ENCODE data around the gene ELFN1.
"Not testable (repeated sequence)": the region's sequence is repeated elsewhere in the genome, so short reads cannot be mapped to it uniquely, and the experiment has no call there.

Gene ELFN1

DNA sequence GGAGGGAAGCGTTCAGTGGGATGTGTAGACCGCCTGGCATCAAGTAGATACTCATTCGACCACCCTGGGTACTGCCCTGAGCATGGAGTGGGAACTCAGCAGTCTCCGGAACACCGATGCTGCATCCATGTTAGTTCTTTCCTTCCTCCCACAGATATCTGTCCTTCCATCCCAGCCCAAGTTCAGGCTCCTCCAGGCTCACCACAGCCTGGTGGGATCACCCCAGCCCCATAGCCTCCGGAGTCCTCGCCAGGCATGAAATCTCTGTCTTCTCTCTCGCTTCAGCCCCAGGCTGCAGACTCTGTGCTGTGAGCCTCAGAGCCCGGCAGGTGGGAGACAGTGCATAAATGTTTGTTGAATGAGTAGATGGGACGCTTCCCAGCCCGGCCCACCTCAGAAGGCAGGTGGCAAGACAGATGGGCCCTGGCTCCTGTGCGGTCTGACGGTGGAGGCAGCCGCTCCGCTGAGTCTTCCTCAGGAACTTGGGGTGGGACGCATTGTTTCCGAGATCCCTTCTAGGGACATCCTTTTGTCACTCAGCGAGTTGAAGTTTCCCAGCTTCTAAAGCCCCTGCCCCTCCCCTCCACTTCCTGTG, 42.9 kb downstream of the ELFN1 start:
- DNase-seq = no peak

DNA sequence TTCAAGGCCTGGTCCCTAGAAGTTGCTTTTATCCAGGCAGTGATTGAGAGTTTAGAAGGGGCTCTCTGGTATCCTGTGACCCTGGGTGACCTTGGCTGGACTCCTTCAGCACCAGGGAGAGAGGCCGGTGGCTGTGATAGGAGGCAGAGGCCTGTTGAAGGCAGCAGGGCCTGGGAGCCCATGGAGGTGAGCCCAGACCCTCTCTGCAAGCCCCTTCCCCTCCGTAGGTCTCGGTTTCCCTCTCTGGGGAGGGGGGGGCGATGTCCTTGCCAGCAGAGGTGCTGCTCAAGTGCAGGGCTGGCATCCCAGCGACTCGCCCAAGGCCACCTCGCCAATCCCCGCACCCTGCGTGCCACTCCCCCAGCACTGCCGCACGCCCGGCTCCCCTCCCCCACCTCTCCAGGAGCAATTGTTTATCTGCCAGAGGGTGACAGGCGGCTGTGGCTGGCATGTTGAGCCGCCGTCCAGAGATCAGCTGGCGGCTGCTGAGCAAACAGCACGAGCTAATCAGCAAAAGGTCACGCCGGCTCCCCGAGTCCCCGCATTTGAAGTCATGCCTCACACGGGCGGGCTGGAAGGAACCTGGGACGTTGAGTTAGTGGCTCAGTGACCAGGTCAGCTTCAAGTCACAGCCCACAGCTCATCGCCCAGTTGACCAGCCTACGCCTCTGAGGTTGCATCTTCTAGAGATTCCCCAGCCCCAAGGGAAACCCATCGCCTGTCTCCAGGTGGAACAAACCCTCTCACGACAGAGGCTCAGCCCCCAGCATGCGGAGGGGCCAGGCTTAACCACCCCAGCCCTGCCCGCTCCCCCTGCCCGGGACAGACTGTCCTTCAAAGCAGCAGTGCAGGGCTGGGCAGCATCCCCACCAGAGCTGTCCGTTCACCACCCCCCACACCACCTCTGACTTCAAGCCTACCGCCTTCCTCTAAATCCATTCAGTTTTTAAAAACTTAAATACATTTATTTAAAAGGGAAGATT, 43.7 kb downstream of the ELFN1 start:
- DNase-seq = no peak

DNA sequence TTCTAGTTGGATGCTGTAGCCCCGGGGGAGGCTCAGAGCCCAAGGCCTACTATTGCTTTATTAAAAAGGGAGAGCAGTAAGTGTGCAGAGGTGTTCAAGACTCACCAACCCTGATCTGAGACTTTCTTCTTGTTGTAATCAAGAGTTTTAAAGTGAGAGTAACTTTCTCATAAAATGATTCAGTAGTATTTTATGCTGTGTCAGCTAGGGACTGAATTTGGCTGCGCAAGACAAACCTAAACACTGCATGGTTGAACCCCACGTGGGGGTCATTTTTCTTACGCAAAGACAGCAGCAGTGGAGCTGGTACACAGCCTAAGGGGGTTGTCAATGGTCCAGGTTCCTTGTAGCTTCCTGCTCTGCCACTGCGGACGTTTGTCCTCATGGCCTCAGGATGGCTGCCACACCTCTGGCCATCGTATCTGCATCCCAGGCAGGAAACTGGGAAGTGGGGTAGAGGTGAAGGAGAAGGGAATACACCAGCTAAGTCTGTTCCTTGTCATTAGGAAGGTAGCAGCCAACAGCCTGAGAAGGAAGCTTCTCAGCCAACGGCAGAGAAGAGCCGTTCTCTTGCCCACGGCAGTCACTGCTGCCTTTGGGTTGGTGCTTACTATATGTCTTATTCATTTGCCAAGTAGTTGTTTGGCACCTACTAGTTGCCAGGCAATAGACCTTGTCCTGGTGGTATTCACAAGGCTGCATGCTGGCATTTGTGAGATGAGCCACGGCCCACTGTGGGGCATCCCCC, 44.7 kb downstream of the ELFN1 start:
- DNase-seq = no peak

DNA sequence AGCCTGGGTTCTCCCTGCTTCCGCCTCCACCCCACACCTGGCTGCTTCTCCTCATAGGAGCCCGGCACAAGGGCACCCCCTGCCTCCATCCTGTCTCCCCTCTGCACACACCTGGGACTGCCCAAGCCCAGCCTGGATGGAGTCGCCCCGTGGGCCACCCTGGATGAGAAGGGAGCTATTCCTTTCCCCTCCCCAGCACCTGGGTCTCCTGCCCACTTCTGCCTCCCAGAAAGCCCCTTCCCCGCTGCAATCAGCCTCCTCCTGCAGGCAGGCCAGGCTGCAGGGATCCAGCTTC, 45.2 kb downstream of the ELFN1 start:
- no peak for DNase-seq

DNA sequence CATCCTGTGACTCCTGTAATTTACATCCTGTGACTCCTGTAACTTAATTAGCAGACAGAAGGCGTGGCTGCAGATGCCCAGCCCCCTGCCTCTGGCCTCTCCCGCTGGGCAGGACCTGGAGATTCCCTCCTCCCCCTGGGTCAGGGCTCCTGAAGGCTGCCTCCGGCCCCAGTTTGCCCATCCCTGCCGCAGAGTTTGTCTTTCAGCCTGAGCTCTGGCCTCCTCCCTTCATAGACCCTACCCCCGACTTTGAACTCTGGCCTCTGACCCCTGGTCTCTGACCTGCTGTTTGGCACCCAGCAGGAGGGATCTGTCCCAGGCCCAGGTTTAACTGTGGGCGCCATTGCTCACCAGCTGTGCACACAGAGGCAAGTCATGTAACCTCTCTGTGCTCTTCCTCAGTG, 45.6 kb downstream of the ELFN1 start:
- DNase-seq = no peak

DNA sequence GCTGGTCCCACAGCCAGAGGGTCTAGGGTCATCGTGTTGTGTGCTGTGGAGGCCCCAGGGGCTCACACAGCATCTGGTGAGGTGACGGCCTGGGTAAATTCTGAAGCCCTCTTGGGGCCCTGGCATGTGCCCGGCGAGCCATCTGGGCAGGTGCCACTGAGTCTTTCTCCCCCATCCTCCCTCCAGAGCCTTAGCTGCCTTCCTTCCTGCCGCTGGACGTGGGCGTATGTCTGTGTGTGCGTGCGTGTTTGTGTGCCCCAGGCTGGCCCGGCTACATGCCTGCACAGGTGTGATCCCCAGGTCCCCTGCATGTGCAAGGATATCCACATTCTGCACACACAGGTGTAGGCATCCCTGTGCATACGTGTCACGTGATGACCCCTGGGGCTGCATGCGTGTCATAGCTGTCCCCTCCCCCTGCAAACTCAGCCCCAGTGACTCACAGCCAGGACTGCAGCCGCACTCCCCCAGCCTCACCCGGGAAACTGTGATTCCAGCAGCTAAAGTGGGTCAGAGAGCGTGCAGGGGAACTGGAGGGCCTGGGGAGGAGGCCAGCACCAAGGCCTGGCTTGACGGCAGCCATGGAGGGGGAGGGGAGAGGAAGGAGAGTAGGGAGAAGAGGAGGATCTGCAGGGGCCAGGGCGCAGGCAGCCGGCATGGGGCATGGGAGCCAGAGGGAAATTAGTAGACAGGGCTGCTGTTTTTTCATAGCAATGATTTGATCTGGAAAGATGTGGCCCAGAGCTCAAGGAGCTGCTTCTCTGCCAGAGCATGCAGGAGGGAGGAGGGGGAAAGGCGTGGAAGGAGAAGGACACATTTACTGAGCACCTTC, 46.4 kb downstream of the ELFN1 start:
- no peak for DNase-seq

DNA sequence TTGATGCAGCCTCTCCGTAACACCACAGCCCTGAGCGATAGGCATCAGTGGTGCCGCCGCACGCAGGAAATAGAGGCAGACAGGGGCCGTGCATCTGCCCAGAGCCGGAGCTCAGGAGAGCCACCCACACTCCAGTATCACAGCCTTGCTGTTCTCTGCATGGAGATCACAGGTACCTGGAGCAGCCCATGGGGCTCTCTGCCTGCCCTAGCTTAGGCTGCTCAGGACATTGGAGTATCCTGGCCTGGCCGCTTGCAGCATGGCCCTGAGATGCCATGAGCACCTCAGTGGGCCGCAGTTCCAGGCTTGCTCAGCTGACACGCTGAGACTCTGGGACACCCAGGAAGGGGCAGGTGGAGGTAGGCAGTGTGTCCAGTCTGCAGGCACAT, 47.0 kb downstream of the ELFN1 start:
- DNase-seq = no peak

DNA sequence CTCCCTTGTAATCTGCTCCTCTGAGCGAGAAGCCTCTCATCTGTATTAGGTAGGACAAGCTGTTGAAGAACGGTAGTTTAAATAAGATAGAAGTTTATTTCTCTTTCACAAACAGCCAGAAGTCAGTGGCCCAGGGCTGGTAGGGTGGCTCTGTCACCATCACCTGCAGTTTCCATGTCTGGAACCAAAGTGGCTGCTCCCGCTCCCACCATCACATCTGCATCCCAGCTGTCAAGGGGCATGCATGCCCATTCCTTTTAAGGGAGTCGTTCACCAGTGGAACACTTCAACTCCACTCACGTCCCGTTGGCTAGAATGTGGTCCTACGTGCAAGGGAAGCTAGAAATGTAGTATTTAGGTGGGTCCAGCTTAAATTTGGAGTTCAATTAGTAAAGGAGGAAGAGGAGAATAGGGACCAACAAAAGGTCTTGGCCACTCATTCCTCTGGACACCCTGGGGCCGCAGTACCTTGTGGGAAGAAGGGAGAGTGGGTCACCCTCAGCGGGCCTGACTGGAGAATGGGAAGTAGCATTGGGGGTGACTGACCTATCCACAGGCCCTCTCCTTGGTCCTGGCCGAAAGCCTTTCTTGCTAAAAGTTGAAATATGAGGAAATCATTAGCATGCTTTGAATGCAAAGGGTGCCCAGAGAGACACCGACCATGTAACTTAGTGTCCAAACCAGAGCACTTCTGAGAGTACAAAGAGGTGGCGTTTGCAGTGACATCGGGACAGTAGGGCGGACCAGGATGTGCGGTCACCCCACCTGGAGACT, 48.0 kb downstream of the ELFN1 start:
- no peak for DNase-seq

DNA sequence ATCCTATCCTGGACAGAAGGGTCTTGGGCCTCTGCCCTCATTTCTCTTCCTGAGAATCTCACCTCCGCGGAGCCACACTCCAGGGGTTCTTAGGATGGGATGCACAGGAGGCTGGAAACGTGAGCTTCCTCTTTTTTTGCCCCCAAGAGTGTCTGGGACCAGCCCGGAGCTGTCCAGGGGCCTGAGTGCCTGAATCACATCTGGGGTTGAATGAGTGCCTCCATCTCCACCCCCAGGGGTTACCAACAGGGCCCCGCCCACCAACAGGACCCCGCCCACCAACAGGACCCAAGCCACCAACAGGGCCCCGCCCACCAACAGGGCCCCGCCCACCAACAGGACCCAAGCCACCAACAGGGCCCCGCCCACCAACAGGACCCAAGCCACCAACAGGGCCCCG, 48.8 kb downstream of the ELFN1 start:
- not testable (repeated sequence) for DNase-seq

DNA sequence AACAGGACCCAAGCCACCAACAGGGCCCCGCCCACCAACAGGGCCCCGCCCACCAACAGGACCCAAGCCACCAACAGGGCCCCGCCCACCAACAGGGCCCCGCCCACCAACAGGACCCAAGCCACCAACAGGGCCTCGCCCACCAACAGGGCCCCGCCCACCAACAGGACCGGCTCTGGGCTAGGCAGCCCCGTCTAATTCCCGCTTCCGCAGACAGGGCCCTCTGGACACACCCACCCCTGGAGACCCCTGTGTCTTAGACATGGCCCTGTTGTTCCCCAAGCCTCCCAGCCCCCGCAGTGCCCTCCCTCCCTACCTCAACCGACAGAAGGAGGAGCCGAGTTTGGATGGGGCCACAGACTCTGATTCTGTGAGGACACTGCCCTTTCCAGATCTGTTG, 49.2 kb downstream of the ELFN1 start:
- not testable (repeated sequence) for DNase-seq

DNA sequence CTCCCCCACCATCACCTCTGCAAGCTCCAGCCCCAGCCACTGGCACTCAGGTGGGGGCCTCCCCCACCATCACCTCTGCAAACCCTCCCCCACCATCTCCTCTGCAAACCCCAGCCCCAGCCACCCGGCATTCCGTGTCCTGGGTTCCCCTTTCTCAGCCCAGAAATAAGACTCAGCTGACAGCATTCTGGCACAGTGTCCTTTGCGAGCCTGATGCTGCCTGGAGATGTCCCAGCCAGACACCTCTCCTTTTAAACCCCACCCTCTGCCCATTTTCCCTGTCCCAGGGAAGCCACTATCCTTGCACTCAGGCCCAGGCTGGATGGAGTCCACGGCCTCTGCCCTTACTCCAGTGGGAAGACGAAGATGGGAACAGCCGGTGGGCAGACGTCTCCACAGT, 49.8 kb downstream of the ELFN1 start:
- DNase-seq = no peak

DNA sequence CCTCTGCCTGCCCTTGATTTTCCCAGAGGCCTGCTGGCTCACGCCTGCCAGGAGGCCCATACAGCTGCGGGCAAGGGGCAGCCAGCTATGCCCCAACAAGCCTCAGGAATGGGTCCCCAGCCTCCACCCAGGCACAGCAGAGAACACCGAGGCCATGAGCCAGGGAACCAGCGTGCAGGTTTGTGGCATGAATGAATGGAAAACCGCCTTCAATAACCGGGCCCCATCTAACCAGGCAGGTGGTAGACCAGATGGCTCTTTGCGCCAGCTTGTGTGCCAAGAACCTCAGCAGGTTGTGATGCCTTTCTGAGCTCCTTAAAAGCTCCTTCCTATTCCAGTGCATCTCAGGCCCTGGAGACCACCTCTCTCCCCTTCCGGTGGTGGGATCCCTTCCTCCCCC, 50.2 kb downstream of the ELFN1 start:
- DNase-seq = no peak

DNA sequence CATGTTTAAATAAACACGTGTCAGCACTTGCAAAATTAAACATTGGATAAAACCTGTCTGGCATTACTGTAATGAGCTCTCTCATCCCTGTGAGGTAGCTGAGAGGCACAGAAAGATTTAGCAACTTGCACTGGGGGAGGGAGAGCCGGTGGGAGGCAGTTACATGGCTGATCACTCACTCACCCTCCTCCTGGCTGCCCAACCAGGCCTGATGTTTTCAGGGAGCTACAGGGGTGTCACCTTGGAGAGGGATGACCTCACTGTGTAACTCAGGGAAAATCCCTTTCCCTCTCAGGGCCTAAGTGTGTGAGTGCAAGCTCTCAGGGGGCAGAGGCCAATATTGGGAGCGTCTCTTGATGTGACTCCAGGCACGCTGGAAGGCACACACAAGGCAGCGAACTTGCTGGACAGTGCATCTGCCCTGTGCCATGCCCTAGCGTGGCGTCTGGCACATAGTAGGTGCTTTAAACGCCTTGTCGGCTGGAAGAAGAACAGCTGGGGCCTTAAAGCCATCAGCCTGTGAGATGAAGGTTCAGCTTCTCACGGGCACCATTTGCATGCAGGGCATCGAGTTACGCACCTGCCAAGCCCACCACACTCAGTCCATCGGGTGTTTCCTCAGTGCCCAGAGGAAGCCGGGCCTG, 51.1 kb downstream of the ELFN1 start:
- no peak for DNase-seq

DNA sequence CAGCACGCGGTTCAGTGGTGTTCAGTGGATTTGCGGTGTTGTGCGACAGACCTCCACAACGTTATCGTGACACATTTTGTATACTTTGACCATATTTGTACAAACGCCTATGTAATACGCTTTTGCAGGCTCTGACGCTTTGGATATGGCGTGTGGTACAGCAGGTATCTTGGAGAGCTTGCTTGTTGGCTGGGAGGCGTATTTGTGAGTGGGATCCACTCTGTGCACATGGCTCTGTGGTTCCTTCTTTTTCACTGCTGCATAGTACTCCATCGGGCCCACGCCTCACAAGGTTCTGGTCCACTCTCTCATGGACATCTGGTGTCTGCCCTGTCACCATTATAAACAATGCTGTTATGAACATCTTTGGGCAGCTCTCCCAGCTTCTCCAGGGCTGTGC, 53.2 kb downstream of the ELFN1 start:
- DNase-seq = no peak

DNA sequence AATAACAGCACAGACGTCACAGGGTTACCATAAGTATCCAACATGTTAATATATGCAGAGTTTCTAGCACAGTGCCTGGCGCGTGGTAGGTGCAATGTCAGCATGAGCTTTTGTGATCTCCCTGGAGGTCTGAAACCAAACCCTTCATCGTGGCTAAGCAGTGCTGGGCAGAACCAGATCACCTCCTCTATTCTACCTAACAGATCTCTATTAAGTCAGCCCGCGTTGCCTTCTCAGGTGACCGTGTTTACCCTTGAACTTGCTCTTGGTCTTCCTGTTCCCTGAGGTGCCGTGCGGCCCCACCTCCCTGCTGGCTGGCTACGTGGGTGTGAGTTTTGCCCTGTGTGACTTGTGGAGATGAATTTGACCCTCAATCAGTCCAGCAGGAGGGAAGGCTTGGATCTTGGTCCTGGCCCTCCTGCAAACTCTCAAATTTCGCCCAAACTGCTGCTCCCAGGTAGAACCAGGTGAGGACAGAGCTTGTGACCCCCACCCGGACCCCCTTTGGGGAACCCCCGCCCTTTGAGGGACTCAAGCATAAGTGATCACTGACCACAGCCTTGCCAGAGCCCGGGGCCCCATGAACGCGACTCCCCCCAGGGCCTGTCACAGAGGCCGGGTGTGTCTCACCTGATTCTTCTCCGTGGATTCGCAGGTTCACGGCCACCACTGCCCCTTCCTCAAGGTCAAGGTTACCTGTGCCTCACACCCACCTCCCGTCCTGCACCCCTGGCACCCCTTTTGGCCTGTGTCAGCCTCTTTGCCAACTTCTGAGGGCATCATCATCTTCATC, 54.2 kb downstream of the ELFN1 start:
- DNase-seq = no peak

DNA sequence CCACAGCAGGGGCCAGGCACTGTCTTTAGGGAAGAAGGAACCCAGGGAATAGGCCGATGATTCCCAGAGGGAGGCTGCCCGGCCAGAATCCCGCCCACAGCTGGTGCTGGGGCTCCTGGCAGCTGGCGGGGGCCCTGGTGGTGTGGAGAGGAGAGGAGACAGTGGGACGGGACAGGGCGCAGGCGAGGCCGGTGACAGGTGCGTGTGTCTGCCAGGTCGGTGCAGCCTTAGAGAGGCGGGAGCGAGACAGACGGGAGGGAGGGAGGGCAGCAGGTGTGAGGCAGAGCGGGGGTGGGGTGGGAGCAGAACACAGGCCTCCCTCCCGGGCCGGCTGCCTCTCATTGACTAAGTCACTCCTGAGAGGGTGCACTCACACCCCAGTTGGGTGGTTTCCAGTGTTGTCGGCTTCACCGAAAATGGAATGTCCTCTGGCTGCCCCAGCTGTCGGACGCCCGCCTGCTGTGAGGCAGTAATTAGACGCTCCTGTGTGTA, 55.2 kb downstream of the ELFN1 start:
- no peak for DNase-seq

DNA sequence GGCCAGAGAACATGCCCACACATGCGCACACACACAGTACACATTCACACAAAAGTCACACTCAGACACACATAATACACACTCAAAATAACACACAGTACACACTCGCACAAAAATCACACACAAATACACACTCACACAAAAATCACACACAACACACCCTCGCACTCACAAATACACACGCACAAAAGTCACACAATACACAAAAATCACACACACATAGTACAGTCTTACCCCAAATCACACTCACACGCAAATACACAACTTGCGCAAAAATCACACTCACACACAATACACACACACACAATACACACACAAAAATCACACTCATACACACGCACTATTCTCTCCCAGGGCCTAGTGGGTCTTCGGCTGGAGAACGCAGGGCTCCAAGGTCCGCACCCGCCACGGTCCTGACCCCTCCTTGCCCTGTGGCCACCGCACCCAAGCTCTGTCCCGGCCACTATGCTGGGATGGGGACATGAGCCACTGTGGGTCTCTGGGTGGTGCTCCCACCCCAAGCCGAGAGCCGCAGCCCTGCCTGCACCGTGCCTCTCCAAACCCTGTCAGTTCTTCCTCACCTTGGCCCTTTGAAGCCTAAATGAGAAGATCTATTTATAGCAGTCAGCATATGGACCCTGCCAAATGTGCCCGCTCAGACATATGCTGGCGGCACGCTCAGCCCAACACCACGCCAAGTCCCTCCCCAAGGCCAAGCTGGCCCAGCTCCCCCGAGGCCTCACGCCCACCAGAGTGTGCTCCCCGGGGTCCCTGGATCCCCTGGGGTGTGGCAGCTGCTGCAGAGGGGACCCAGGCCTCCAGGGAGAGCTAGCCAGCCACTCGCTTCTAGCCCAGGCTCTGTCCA, 55.9 kb downstream of the ELFN1 start:
- DNase-seq = no peak

DNA sequence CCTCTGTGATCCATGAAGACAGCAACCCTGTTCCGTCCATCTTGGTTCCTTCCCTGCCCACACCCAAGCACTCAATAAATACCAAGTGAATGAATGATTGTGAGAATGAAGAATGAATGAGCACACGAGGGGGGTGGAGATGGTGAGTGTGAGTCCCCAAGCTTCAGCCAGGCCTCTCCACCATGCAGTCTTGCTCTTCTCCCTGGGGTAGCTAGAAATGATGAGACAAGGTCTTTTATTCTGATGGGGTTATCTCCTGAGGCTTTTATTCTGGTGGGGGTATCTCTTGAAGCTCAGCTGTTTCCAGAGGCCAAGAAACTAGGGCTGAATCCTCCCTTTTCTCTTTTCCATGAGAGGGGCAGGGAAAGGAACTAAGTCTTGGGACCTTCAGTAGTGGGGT, 57.0 kb downstream of the ELFN1 start:
- no peak for DNase-seq

DNA sequence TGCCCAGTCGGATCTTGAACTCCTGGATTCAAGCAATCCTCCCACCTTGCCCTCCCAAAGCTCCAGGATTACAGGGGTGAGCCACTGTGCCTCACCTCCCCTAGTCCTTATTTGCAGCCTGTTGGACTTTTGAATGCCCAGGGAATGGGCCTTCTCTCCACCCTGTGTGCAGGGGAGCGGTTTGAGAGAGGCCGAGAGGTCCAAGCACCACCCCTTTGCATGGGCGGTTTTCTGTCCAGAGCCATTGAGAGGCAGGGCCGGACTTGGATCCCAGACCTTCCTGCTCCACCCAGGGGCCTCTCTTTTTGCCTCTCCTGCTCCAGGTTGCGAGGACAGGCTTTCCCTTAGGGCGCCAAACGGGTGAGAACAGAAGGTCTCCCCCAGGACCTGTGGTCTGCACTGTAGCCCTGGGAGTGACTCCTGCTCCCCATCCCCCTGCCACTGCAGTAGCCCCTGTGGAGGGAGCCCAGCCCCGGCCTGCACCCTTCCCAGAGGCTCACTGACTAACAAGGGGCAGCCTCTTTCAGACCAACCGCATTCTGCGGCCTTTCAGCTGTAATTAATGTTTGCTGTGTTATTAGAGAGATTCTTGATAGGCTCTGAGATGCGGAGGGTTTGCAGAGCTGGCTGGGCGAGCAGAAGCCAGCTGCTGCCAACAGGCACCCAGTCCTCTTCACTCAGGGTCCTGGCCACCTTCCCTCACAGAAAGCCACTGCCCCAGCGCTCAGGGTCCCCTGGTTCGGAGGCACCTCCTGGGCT, 57.9 kb downstream of the ELFN1 start:
- DNase-seq = no peak
